ENCODE measurements around the gene PCDH8. TPM values are rescaled to one million over a fixed set of nuclear protein-coding genes. Genes with fewer than 3 reads are reported as not detected.

PCDH8 gene
- polyA plus RNA-seq, 1 of the 3 experiments (the other 2 are of a cell fraction): not detected

DNA sequence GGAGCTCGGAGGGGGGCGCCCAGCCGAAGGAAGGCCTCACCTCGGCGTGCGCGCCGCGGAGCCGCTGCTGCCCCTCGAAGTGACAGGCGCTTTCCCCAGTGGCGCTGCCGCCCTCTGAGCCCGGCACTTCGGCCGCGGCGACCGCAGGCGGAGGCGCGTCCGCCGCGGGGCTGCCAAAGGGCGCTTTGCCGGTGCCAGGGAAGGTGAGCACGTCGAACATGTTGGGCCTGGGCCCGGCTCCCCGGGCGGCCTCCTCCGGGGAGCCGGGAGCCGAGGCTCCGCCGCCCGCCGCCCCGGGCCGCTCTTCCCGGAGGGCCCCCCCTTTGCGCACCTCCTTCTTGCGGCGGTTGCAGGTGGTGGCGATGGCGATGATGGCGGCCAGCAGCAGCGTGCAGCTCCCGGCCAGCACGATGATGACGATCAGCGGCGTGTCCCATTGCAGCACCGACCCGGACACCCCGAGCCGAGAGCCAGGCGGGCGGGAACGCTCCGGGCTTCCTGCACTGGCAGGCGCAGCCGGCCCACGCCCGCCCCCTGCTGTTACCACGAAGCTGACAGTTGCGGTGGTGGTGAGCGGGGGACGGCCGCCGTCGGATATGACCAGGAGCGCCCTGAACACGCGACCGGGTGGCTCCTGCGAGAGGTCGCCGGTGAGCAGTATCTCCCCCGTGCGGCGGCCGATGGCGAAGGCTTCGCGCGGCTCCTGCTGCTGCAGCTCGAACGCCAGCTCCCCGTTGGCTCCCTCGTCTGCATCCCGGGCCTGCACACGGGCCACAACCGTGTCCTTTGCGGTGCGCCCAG, 2.5 kb downstream of the PCDH8 start:
- POLR2A ChIA-PET: interaction anchor here (0.6 to 2.4 kb wide), 2 partner anchors 193 to 236 kb away, joined by 4 to 10 read pairs; partner anchors contain the start of gene SUGT1
- peak overlapping the region; percentile 68; the same call in 1 of the 2 replicates for H3K4me2 ChIP-seq
- peaks cover 0 to 31% of the 10 kb centered on the region in 2 experiments; a peak in 1 of 4 replicates for H3K4me1 ChIP-seq (ENCODE audit: control insufficient read depth in 1 of 2, insufficient read depth in 2 of 2, low read depth in 1 of 2, low read length in 1 of 2)
- DNase-seq: peak; percentile 88
- H3K4me3 ChIP-seq (ENCODE audit: low read depth in 2 of 2, low read length in 1 of 2): peak overlapping the region; percentile 12 to 41; a peak in 2 of 4 replicates
- H3K9me2 ChIP-seq: no peaks in the 10 kb centered on the region
- H3K79me2 ChIP-seq (ENCODE audit: insufficient read depth): no peaks in the 10 kb centered on the region
- WGBS (ENCODE audit: low lambda C conversion rate): 36% methylated on average over 11 of the region's 98 CpGs
- H3K9ac ChIP-seq: no peak overlapping the region
- H3K27me3 ChIP-seq (ENCODE audit: insufficient read depth): peaks cover 40% of the 10 kb centered on the region
- H3K36me3 ChIP-seq (replicated peaks in 1 of 2; ENCODE audit: control insufficient read depth in 1 of 2, insufficient read depth in 2 of 2, low read length in 1 of 2): no peaks in the 10 kb centered on the region
- no peak overlapping the region for H3K27ac ChIP-seq (ENCODE audit: low read depth in 2 of 2, low read length in 1 of 2)
- H3K9me3 ChIP-seq: no peaks in the 10 kb centered on the region
- H2AFZ ChIP-seq (ENCODE audit: low read depth): peak overlapping the region; percentile 41; the same call in 1 of the 2 replicates
- CTCF ChIA-PET: interaction anchor here (0.7 to 11.3 kb wide), 49 partner anchors 8 to 361 kb away, joined by 3 to 124 read pairs (median 5); partner anchors contain the start of gene SUGT1
- TF ChIP-seq MEF2A (IDR thresholded peaks at IDR 0.05; ENCODE audit: borderline replicate concordance, low read depth) (no peak), SMC3 (IDR thresholded peaks at IDR 0.05; ENCODE audit: low read depth, low read length) (peak; percentile 42), NRF1 (IDR thresholded peaks at IDR 0.05; ENCODE audit: low read depth, low read length) (no peak), JUND (IDR thresholded peaks at IDR 0.05) (no peak), RAD21 (IDR thresholded peaks at IDR 0.05; ENCODE audit: low read length) (peak; percentile 44), GATA2 (CRISPR knock-in tag; IDR thresholded peaks at IDR 0.05) (no peak)
- TF ChIP-seq, protein P1, sequence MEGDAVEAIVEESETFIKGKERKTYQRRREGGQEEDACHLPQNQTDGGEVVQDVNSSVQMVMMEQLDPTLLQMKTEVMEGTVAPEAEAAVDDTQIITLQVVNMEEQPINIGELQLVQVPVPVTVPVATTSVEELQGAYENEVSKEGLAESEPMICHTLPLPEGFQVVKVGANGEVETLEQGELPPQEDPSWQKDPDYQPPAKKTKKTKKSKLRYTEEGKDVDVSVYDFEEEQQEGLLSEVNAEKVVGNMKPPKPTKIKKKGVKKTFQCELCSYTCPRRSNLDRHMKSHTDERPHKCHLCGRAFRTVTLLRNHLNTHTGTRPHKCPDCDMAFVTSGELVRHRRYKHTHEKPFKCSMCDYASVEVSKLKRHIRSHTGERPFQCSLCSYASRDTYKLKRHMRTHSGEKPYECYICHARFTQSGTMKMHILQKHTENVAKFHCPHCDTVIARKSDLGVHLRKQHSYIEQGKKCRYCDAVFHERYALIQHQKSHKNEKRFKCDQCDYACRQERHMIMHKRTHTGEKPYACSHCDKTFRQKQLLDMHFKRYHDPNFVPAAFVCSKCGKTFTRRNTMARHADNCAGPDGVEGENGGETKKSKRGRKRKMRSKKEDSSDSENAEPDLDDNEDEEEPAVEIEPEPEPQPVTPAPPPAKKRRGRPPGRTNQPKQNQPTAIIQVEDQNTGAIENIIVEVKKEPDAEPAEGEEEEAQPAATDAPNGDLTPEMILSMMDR (IDR thresholded peaks at IDR 0.05): peak; percentile 46
- H4K20me1 ChIP-seq (ENCODE audit: insufficient read depth): no peaks in the 10 kb centered on the region
- peaks cover 3% of the 10 kb centered on the region for H3F3A ChIP-seq (replicated peaks; ENCODE audit: insufficient read depth)

DNA sequence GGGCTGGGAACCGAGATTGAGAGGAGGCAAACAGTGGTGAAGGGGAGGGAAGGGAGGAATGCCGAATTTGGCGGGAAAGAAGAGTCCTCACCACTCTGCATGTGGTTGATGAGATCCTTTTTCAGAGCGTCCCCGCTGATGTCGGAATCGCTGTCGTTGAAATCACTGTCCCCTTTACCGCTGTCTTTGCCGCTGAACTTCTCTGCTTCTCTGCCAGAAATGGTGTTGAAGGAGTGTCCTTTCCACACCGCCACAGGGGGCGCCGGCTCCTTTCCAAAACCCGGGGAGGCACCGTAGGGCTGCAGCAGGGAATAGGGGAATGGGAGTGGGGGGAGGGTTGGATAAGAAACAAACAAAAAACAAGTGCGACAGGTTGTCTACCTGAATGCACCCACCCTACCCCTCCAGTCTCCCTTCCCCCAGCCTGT, 3.1 kb downstream of the PCDH8 start:
- CTCF ChIA-PET: interaction anchor here (0.9 to 11.3 kb wide), 30 partner anchors 10 to 330 kb away, joined by 3 to 124 read pairs (median 6); partner anchors contain the start of gene SUGT1
- H3K4me2 ChIP-seq: no peak overlapping the region
- H3K9me2 ChIP-seq: no peaks in the 10 kb centered on the region
- peak; percentile 50 for DNase-seq
- H3K27me3 ChIP-seq (ENCODE audit: insufficient read depth): peaks cover 40% of the 10 kb centered on the region
- POLR2A ChIA-PET: interaction anchor here (2.4 kb wide), 1 partner anchor 193 kb away, joined by 10 read pairs; the partner anchor contains the start of gene SUGT1
- H3F3A ChIP-seq (replicated peaks; ENCODE audit: insufficient read depth): no peaks in the 10 kb centered on the region
- H3K4me3 ChIP-seq (ENCODE audit: low read depth in 2 of 2, low read length in 1 of 2): no peak overlapping the region
- no peak overlapping the region for H3K27ac ChIP-seq (ENCODE audit: low read depth in 2 of 2, low read length in 1 of 2)
- WGBS (ENCODE audit: low lambda C conversion rate): 58% methylated on average over 15 of the region's 16 CpGs
- no peak overlapping the region for H3K9ac ChIP-seq
- no peaks in the 10 kb centered on the region for H4K20me1 ChIP-seq (ENCODE audit: insufficient read depth)
- peaks cover 0 to 25% of the 10 kb centered on the region in 2 experiments; a peak in 1 of 4 replicates for H3K4me1 ChIP-seq (ENCODE audit: control insufficient read depth in 1 of 2, insufficient read depth in 2 of 2, low read depth in 1 of 2, low read length in 1 of 2)
- peak; percentile 11; the same call in 1 of the 2 replicates for TF ChIP-seq RAD21 (IDR thresholded peaks at IDR 0.05; ENCODE audit: low read length)
- TF ChIP-seq, protein P2, sequence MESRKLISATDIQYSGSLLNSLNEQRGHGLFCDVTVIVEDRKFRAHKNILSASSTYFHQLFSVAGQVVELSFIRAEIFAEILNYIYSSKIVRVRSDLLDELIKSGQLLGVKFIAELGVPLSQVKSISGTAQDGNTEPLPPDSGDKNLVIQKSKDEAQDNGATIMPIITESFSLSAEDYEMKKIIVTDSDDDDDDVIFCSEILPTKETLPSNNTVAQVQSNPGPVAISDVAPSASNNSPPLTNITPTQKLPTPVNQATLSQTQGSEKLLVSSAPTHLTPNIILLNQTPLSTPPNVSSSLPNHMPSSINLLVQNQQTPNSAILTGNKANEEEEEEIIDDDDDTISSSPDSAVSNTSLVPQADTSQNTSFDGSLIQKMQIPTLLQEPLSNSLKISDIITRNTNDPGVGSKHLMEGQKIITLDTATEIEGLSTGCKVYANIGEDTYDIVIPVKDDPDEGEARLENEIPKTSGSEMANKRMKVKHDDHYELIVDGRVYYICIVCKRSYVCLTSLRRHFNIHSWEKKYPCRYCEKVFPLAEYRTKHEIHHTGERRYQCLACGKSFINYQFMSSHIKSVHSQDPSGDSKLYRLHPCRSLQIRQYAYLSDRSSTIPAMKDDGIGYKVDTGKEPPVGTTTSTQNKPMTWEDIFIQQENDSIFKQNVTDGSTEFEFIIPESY (IDR thresholded peaks at IDR 0.05; ENCODE audit: borderline replicate concordance, low read depth): no peak
- no peak for TF ChIP-seq TEAD4 (IDR thresholded peaks at IDR 0.05; ENCODE audit: borderline replicate concordance, insufficient read depth)
- TF ChIP-seq RFX5 (IDR thresholded peaks at IDR 0.05; ENCODE audit: low read length): no peak
- no peak overlapping the region for H2AFZ ChIP-seq (ENCODE audit: low read depth)
- no peaks in the 10 kb centered on the region for H3K79me2 ChIP-seq (ENCODE audit: insufficient read depth)
- no peaks in the 10 kb centered on the region for H3K36me3 ChIP-seq (replicated peaks in 1 of 2; ENCODE audit: control insufficient read depth in 1 of 2, insufficient read depth in 2 of 2, low read length in 1 of 2)
- H3K9me3 ChIP-seq: no peaks in the 10 kb centered on the region

Measured in SK-N-SH (cell line).